ENCODE data around the gene SHISAL2B.

- TF ChIP-seq TAF1 (IDR thresholded peaks at IDR 0.05; ENCODE audit: low read depth, low read length) (no peak), POLR2A (IDR thresholded peaks at IDR 0.05; ENCODE audit: low read depth, low read length) (no peak)
Observed at GRCh38 chr5:64678374-64678773, 11.9 kb upstream of the SHISAL2B start.
